Measurements from ENCODE around the gene ARHGAP4.

- TF ChIP-seq EP300 (IDR thresholded peaks at IDR 0.05; ENCODE audit: low read depth) (no peak), CTCF (IDR thresholded peaks at IDR 0.05) (no peak), POLR2AphosphoS5 (IDR thresholded peaks at IDR 0.05) (no peak)
Measured at GRCh38 chrX:153880440-153880815, 45.6 kb downstream of the ARHGAP4 start.
